SU-DHL-6 (cell line): ENCODE results near the gene LRRTM4.

Experiments used
- H2AFZ ChIP-seq: fragments of 200-600 bp; sonication (generic); 2 replicates; pipeline ENCODE4 v1.6.1; 2014; ENCODE audit warnings: low read depth, mild to moderate bottlenecking, moderate library complexity, mixed read lengths, antibody characterized with exemption, low read length; ENCODE audit not compliant: severe bottlenecking
- H3F3A ChIP-seq: fragments of 200-600 bp; shearing (Covaris generic); 2 replicates; pipeline ENCODE4 v1.6.0; 2016; ENCODE audit warnings: antibody characterized with exemption, mild to moderate bottlenecking; ENCODE audit not compliant: insufficient read depth
- H3K27ac ChIP-seq: fragments of 200-600 bp; sonication (generic); 2 replicates; pipeline ENCODE4 v1.5.1; 2016; ENCODE audit warnings: low read depth, mild to moderate bottlenecking, low read length, moderate library complexity, mixed read lengths
- H3K27me3 ChIP-seq: fragments of 200-600 bp; sonication (generic), shearing (Covaris generic); 2 replicates; pipeline ENCODE4 v1.6.0; 2014; ENCODE audit warnings: mild to moderate bottlenecking, low read length
- H3K36me3 ChIP-seq: fragments of 200-600 bp; sonication (generic); 2 replicates; pipeline ENCODE4 v1.6.1; 2014; ENCODE audit warnings: mild to moderate bottlenecking, low read length, mixed read lengths
- H3K4me2 ChIP-seq: fragments of 300-600, 200-600 bp; shearing (Covaris generic), sonication (generic); 2 replicates; pipeline ENCODE4 v1.6.0; 2014; ENCODE audit warnings: low read length, low read depth, mild to moderate bottlenecking; ENCODE audit not compliant: poor library complexity, severe bottlenecking
- H3K4me3 ChIP-seq: fragments of 200-600 bp; sonication (generic); 2 replicates; pipeline ENCODE4 v1.5.1; 2014; ENCODE audit warnings: antibody characterized with exemption, low read length, mild to moderate bottlenecking, mixed read lengths; ENCODE audit not compliant: insufficient read depth, poor library complexity, severe bottlenecking
- H3K79me2 ChIP-seq: fragments of 200-600 bp; sonication (generic); 2 replicates; pipeline ENCODE4 v1.6.1; 2014; ENCODE audit warnings: mild to moderate bottlenecking, low read length, moderate library complexity; ENCODE audit not compliant: insufficient read depth
- H3K9ac ChIP-seq: fragments of 200-600 bp; sonication (generic); 2 replicates; pipeline ENCODE4 v1.7.0; 2014; ENCODE audit warnings: mild to moderate bottlenecking, low read length
- H3K9me2 ChIP-seq: fragments of 200-600 bp; sonication (generic); replicated peaks from 2 replicates; pipeline ENCODE4 v1.6.1; 2014; ENCODE audit warnings: low read length; ENCODE audit not compliant: insufficient read depth
- H3K9me3 ChIP-seq: fragments of 200-600 bp; sonication (generic); 2 replicates; pipeline ENCODE4 v1.6.1; 2014; ENCODE audit warnings: low read length, mixed read lengths; ENCODE audit not compliant: insufficient read depth
- H4K20me1 ChIP-seq: fragments of 200-600 bp; sonication (generic); 2 replicates; pipeline ENCODE4 v1.6.1; 2014; ENCODE audit warnings: low read depth, mild to moderate bottlenecking, antibody characterized with exemption, low read length, moderate library complexity, mixed read lengths
- CTCF ChIP-seq: fragments of 200-600 bp; sonication (generic); IDR thresholded peaks from one replicate; pipeline ENCODE4 v1.5.1; 2017; ENCODE audit warnings: antibody characterized with exemption, mild to moderate bottlenecking, low read length, moderate library complexity; ENCODE audit not compliant: insufficient read depth, poor library complexity, severe bottlenecking
- EZH2phosphoT487 ChIP-seq: fragments of 200-600 bp; sonication (generic), shearing (Covaris generic); conservative IDR thresholded peaks from 2 replicates; pipeline ENCODE4 v1.6.1; 2018; ENCODE audit warnings: mild to moderate bottlenecking, antibody characterized with exemption, low read length, moderate library complexity, mixed read lengths

Gene LRRTM4

DNA sequence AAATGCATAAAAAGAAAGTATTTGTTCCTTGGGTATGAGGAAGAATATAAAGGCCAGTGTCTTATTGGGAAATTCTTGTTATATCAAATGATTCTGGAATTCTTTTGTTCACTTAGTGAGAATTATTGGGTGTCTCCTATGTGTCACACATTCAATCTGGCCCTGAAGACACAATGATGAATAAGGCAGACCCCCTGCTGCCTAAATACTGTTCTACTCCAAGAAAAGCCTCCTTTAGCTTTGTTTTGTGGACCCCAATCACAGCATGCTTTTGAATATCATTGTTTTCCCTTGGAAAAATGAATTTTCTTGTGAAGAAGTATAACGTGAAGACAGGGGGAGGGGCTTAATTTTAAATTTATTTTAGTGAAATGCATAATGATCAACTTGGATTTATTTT lies 682.4 kb downstream of the LRRTM4 start:
- TF ChIP-seq CTCF = no peak
- TF ChIP-seq EZH2phosphoT487 = no peak
- Histone ChIP-seq H2AFZ (no peak overlapping the region), H3K9me2 (no peaks in the 10 kb centered on the region), H3K4me2 (no peak overlapping the region), H3F3A (no peaks in the 10 kb centered on the region), H3K79me2 (no peaks in the 10 kb centered on the region), H3K4me3 (no peak overlapping the region), H3K9me3 (no peaks in the 10 kb centered on the region), H3K36me3 (no peaks in the 10 kb centered on the region), H3K27ac (no peak overlapping the region), H3K27me3 (no peaks in the 10 kb centered on the region), H4K20me1 (no peaks in the 10 kb centered on the region), H3K9ac (no peak overlapping the region)

- H3K27ac ChIP-seq = no peak overlapping the region
- no peak overlapping the region for H2AFZ ChIP-seq
- H3F3A ChIP-seq = no peaks in the 10 kb centered on the region
- no peaks in the 10 kb centered on the region for H4K20me1 ChIP-seq
- H3K4me2 ChIP-seq = no peak overlapping the region
- H3K9me3 ChIP-seq = no peaks in the 10 kb centered on the region
- no peaks in the 10 kb centered on the region for H3K36me3 ChIP-seq
- no peak overlapping the region for H3K4me3 ChIP-seq
- H3K27me3 ChIP-seq = no peaks in the 10 kb centered on the region
- H3K9ac ChIP-seq = no peak overlapping the region
- H3K9me2 ChIP-seq = no peaks in the 10 kb centered on the region
- TF ChIP-seq CTCF (no peak), EZH2phosphoT487 (no peak)
- H3K79me2 ChIP-seq = no peaks in the 10 kb centered on the region
These were observed 692.6 kb downstream of the LRRTM4 start for GRCh38 chr2:76829374-76830234.

DNA sequence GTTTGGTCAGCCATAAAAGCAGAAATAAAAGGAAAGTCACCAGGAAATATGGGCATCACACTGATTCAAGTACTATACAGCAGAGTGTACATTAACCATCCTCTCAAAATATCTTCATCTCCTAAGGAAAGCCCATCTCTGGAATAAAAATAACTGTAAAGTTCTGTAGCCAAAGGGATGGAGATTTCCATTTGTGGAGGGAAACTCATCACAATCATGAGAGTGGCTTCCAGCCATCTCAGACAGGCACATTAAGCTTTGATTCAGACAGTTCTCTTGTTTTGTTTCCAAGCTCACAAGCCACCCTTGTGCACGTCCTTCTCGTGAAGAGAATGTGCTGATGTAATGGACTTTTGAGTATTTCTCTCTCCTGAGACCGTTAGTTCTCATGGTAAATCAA lies 695.5 kb downstream of the LRRTM4 start:
- no peaks in the 10 kb centered on the region for H3K9me3 ChIP-seq
- H3F3A ChIP-seq = no peaks in the 10 kb centered on the region
- H3K9me2 ChIP-seq = no peaks in the 10 kb centered on the region
- no peak overlapping the region for H3K4me2 ChIP-seq
- no peak overlapping the region for H2AFZ ChIP-seq
- no peaks in the 10 kb centered on the region for H3K79me2 ChIP-seq
- TF ChIP-seq CTCF = no peak
- no peak for TF ChIP-seq EZH2phosphoT487
- H4K20me1 ChIP-seq = no peaks in the 10 kb centered on the region
- H3K27me3 ChIP-seq = no peaks in the 10 kb centered on the region
- H3K36me3 ChIP-seq = no peaks in the 10 kb centered on the region
- no peak overlapping the region for H3K9ac ChIP-seq
- H3K4me3 ChIP-seq = no peak overlapping the region
- H3K27ac ChIP-seq = no peak overlapping the region
